Epithelial cell of proximal tubule (primary cell): Measurements from ENCODE around the gene GAB2. TPM values are rescaled to one million over a fixed set of nuclear protein-coding genes. Genes with fewer than 3 reads are reported as not detected.

Experiments
- DNase-seq: peaks from one replicate; pipeline ENCODE4 v3.0.0-alpha.2; 2011; ENCODE audit warnings: low read depth
- H3K4me3 ChIP-seq: 2 replicates; pipeline ENCODE4 v1.5.1; 2011; ENCODE audit warnings: low read depth, mild to moderate bottlenecking, low read length
- total RNA-seq: library from RNA; depleted of rRNA; stranded (reverse); fragments of >200 nt; gene quantifications from 2 replicates; pipeline ENCODE4 v1.2.3, GENCODE V29; 2015
- TF ChIP-seq, protein P1 (sequence below): conservative IDR thresholded peaks from 2 replicates; pipeline ENCODE4 v1.5.1; 2012; ENCODE audit warnings: low read depth, mild to moderate bottlenecking, low read length

Gene GAB2
- total RNA-seq, 1 donor from 2014 or later = 15.0 TPM

DNA sequence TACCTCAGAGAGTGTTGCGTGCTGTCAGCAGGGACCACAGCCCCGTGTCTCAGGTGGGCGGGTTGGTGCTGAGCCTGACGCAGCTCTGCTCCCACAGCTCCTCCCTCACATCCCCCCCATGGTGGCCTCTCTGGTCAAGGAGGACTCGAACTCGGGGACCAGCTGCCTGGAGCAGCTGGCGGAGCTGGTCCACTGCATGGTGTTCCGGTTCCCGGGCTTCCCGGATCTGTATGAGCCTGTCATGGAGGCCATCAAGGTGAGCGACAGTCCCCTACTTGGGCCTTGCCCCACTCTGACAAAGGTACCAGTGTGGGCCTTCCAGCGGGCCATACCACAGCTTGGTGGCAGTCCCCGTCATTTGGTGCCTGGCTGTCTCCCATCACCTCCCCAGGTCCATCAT, 217.1 kb downstream of the GAB2 start:
- TF ChIP-seq, protein P1, sequence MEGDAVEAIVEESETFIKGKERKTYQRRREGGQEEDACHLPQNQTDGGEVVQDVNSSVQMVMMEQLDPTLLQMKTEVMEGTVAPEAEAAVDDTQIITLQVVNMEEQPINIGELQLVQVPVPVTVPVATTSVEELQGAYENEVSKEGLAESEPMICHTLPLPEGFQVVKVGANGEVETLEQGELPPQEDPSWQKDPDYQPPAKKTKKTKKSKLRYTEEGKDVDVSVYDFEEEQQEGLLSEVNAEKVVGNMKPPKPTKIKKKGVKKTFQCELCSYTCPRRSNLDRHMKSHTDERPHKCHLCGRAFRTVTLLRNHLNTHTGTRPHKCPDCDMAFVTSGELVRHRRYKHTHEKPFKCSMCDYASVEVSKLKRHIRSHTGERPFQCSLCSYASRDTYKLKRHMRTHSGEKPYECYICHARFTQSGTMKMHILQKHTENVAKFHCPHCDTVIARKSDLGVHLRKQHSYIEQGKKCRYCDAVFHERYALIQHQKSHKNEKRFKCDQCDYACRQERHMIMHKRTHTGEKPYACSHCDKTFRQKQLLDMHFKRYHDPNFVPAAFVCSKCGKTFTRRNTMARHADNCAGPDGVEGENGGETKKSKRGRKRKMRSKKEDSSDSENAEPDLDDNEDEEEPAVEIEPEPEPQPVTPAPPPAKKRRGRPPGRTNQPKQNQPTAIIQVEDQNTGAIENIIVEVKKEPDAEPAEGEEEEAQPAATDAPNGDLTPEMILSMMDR = no peak
- no peak for DNase-seq
- H3K4me3 ChIP-seq = no peak overlapping the region

DNA sequence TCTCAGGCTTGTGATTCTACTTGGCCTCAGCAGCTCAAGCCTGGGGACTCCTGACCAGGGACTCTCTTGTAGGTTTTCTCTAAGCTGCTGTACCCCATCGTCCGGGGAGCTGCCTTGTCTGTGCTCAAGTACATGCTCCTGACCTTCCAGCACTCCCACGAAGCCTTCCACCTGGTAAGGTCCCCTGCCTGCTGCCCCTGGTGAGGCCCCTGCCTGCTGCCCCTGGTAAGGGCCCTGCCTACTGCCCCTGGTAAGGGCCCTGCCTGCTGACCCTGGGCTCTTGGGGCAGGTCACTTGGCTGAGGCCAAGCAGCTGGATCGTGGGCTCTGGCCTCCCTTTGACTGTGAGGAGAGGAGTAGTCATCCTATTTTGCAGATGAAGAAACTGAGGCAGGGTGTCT, 217.6 kb downstream of the GAB2 start:
- no peak for DNase-seq
- TF ChIP-seq, protein P1 = no peak
- no peak overlapping the region for H3K4me3 ChIP-seq

DNA sequence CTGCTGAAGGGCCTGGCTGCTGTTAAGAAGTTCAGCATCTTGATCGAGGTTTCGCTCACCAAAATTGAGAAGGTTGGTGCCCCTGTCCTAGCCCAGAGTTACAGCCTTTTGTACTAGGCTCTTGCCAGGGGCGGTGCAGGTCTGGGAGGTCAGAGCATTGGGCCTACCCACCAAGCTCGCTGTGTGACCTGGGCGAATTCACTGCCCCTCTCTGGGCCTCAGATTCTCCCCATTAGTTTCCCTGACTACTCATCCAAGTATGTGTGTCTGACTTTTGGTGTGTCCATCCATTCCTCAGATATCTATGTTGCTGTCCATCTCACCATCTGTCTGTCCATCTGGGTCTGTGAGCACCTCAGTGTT, 218.0 kb downstream of the GAB2 start:
- DNase-seq = no peak
- TF ChIP-seq, protein P1 = no peak
- no peak overlapping the region for H3K4me3 ChIP-seq

DNA sequence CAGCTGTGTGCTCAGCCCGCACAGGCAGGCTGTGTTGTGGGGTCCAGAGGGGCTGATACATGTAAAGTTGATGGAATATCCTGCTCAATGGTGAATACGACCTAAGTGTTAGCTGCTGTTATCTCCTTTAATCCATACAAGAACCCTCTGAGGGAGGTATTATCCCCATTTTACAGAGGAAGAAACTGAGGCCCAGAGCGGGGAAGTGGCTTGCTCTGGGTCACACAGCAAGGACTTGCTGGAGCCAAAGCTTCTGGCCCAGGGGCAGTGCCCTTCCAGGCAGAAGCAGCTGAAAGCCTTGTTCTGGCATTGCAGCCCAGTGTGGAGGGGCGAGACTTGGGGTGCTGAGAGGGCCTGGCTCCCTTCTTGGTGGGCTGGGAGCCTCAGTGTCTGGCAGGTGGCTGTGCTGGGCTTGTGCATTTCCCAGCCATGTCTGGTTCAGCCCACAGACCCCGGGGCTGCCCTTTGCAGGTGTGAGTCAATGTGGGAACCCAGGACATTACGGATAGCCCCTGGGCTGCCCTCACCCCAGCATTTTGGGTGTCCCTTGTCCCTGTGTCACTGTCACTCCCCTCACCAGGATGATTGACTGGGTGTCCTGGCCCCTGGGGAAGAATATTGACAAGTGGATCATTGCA, 218.5 kb downstream of the GAB2 start:
- TF ChIP-seq, protein P1 = no peak
- H3K4me3 ChIP-seq = no peak overlapping the region
- DNase-seq = no peak

DNA sequence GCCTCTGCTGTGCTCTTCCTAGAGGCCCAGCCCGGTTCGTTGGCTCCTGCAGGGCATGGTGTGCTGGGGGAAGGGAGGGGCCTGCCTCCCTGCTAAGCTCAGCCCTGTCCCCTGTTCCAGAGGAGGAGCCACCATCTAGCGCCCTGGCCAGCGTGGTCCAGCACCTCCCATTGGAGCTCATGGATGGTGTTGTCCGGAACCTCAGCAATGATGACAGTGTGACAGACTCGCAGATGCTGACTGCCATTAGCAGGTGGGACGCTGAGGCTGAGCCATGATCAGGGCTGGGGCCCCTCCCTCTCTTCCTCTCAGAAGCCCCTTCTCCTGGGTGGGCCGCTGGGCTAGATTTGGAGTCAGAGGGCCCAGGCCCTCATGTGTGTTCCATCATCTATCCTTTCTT, 219.8 kb downstream of the GAB2 start:
- TF ChIP-seq, protein P1 = no peak
- H3K4me3 ChIP-seq = no peak overlapping the region
- no peak for DNase-seq

DNA sequence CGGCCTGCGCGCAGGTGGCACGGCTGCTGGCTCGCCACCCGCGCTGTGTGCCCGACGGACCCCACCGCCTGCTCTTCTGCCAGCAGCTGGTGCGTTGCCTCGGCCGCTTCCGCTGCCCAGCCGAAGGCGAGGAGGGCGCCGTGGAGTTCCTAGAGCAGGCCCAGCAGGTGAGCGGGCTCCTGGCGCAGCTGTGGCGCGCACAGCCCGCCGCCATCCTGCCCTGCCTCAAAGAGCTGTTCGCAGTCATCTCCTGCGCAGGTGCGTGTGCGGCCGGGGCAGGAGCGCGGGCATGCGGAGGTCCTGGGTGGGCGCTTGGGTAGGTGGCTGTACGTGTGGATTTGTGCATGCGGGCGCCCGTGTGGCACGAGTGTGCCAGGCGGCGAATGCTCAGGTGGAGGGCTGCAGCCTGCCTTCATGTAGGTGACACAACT, 220.9 kb downstream of the GAB2 start:
- no peak for DNase-seq
- no peak overlapping the region for H3K4me3 ChIP-seq
- TF ChIP-seq, protein P1 = no peak

DNA sequence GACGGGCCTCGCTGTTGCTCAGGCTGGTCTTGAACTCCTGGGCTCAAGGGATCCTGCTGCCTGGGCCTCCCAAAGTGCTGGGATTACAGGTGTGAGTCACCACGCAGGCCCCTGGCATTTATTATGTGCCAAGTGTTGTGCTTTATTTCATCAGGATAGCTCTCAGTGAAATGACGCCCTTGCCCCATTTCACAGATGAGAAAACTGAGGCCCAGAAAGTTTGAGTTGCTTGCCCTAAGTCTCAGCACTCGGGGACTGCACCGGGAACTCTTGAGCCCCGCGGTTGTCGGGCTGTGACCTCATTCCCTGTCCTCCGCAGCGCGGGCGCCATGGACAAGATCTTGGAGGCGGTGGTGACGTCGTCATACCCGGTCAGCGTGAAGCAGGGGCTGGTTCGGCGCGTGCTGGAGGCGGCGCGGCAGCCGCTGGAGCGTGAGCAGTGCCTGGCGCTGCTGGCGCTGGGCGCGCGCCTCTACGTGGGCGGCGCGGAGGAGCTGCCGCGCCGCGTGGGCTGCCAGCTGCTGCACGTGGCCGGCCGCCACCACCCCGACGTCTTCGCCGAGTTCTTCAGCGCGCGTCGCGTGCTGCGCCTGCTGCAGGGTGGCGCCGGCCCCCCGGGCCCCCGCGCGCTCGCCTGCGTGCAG, 221.6 kb downstream of the GAB2 start:
- DNase-seq = no peak
- H3K4me3 ChIP-seq = no peak overlapping the region
- TF ChIP-seq, protein P1 = no peak
